Midbrain (tissue), 1 donor: ENCODE measurements around the gene ABHD6.
A peak's percentile ranks its signal among the peaks of the same experiment; 100 is the strongest.
"Not testable (repeated sequence)": the region's sequence is repeated elsewhere in the genome, so short reads cannot be mapped to it uniquely, and the experiment has no call there.

Experiments used
- DNase-seq: peaks from one replicate; lab custom pipeline; 2025; lab: John Stamatoyannopoulos, UW

ABHD6 gene, protein sequence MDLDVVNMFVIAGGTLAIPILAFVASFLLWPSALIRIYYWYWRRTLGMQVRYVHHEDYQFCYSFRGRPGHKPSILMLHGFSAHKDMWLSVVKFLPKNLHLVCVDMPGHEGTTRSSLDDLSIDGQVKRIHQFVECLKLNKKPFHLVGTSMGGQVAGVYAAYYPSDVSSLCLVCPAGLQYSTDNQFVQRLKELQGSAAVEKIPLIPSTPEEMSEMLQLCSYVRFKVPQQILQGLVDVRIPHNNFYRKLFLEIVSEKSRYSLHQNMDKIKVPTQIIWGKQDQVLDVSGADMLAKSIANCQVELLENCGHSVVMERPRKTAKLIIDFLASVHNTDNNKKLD

GRCh38 chr3:58237238-58237940, at the start of gene ABHD6:
Gene ABHD6, plus strand, starts transcription at chr3:58237792. Its CDS starts 18,795 bp downstream, at chr3:58256587.
- DNase-seq, result peak; percentile 90

GRCh38 chr3:58188173-58188564, 49.4 kb upstream of the ABHD6 start:
- DNase-seq, result no peak

DNA sequence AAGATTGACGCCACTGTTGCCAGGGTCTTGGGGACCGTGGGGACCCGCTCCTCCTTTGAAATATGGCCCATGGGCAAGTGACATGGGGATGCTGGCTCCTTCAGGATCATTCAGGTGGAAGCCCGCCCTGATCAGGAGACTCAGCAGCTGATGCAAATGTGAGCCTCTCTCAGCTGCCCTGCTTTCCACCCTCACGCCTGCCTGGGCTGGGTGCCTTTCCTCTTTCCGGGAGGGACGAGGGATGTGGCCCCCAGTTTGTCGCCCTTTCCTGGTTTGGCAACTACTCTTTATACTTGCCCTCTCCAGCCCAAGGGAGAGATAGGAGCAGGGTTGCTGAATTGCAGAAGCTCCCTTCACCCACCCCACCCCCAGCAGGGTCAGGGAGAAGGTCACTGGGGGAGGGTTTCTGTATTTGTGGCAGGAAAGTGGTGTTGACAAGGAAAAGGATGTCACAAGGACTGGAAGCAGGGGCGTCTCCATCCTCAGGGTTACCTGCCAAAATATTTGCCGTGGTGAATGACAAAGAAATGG, 48.6 kb upstream of the ABHD6 start:
- no peak for DNase-seq

DNA sequence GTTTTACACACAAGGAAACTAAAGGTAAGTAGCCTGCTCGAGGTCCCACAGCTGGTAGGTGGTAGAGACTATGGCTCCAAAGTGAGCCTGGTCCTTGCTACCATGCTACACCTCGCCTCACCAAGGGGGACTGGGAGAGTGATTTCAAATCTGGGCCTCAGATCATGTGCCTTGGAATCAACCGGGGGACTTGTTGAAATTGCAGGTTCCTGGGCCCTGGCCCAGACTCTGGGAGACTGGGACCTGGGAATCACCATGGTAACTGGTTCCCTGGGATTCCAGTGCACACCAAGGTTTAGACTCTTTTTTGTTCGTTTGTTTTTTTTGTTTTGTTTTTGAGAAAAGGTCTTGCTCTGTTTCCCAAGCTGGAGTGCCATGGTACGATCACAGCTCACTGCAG, 47.9 kb upstream of the ABHD6 start:
- no peak for DNase-seq

DNA sequence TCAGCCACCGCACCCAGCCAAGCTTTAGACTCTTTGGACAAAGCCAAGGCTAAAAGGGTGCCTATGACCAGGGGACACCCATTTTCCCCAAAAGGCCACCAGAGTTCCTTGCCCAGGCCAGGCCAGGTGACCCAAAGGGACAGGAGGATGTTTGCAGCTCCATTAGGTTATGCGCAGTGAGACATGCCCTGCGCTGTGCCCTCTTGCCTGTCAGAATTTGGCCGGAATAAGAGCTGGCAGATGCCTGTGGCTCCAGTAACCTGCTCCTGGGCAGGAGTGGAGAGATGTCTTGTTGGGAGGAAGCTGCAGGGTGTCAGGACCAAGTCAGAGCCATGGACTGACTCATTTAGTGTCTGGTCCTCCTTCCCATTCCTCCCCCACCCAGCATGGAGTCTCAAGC, 47.3 kb upstream of the ABHD6 start:
- no peak for DNase-seq

DNA sequence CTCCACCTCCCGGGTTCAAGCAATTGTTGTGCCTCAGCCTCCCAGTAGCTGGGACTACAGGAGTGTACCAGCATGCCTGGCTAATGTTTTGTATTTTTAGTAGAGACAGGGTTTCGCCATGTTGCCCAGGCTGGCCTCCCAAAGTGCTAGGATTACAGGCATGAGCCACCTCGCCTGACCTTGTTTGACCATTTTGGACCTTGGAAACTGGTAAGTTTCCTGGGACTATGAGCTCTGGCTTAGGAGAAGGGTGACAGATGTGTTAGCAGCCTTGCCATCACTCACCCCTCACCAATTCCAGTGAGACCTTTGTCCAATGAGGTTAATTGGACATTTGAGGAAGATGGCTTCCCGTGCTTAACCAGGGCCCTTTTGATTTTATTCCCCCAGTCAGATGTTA, 46.7 kb upstream of the ABHD6 start:
- DNase-seq, result no peak

DNA sequence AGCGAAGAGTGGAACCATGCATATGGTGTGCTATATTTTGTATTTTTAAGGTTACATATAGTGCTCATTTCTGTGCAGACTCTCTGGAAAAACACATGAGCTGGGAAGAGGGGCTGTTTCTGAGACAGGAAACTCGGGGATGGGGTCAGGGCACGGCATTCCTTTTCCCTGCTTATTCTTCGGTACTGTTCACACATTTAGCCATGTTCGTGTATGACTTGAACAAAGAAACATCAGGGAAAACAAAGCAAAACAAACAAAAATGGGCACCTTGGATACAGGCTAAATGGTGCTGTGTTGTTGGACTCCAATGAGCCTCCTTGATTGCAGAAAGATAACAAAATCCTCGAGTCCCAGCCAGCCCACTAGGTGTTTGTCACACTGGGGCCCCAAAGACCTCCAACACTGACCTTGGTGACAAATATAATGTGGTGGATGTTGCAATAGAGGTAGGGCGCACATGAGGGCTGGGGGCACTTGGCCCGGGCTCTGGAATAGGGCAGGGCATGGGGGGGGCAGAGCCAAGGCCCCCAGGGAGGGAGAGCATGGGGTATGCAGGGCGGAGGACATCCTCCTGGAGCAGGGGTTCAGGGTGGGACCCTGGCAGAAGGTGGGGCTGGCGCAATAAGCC, 46.1 kb upstream of the ABHD6 start:
- no peak for DNase-seq

GRCh38 chr3:58192069-58192468, 45.5 kb upstream of the ABHD6 start:
- no peak for DNase-seq

DNA sequence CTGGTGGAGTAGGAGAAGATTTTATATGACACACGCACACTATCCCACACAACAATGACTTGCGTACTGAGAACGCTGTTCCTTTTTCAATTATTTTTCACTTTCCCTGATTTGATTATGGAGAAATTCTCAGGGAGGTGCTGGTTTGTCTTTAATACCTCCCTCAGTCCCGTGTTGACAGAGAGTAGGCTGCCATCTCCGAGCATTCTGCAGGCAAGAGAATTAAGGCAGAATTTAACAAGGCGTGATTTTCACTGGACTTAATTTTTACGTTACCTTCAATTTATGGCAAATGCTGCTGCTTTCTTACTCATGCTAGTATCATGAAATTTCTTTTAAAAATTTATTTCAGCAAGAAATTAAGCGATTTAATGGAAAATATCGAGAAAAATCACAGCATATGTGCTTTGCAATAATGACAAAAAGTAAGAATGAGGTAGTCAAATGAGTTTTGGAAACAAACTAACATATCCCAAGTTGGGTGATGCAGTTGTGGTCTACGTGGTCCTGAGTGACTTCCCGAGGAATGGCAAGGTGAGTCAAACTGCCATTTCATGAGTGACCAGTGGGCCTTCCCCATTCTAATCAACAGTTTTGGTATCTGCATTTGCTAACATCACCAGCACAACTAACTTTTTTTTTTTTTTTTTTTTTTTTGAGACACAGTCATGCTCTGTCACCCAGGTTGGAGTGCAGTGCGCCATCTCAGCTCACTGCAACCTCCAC, 43.7 kb upstream of the ABHD6 start:
- DNase-seq, result no peak

- DNase-seq, result no peak
These were observed 40.0 kb upstream of the ABHD6 start for GRCh38 chr3:58197588-58197987.

DNA sequence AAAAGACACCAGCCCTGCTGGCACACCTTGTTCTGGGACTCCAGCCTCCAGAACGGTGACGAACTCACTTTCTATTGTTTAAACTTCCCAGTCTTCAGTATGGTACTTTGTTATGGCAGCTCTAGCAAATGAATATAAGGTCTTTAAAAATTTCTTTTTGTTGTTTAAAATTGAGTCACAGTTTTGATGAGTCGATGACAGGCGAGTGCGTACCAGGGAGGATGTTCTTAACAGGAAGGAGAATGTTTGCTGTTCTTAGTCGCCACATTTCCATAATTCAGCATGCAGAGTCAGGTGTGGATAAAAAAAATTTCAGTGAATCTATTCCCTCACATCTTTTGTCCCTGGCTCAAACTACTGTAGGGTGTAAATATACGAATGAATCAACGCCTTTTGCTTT, 39.2 kb upstream of the ABHD6 start:
- DNase-seq, result no peak

DNA sequence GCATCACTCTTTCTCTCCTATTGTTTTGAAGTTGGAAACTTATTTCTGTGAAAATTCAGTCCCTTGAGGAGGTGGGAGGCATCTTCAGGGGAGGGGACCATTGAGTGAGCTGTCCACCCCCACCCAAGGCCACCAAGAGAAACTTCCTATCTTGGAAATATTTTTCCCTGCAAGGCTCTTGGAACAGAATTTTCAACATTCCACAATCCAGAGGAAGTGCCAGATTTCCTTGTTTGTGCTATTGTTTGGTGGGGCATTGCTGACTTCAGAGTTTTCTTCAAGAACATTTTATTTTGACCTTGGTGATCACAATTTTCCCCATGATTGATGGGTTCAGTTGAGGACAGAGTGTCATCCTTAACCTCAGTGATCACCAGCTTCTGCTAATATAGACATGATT, 38.8 kb upstream of the ABHD6 start:
- DNase-seq, result no peak

DNA sequence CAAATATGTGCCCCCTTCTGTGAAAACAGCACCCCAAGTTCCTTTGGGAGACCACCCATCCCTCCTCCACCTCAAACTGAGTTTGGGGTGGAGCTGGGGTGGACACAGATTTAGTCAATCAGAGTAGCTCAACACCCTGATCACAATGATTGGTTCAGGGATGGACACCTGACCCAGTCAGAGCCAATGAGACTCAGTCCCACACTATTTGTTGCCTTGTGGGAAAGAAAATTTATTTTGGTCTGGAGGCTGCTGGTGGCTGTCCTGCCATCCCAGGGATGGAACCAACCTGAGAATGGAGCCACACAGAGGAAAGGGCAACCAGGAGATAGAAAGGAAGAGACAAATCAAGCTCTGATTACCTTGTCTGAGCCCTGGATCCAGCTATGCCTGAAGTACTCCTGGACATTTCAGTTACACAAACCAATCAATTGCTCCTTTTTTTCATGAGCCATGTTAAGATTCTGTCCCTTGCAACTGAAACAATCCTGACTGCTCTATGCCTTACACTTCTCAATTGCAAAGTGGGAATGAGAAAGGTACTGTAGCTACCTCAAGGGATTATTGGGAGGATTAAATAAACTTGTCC, 37.4 kb upstream of the ABHD6 start:
- no peak for DNase-seq

DNA sequence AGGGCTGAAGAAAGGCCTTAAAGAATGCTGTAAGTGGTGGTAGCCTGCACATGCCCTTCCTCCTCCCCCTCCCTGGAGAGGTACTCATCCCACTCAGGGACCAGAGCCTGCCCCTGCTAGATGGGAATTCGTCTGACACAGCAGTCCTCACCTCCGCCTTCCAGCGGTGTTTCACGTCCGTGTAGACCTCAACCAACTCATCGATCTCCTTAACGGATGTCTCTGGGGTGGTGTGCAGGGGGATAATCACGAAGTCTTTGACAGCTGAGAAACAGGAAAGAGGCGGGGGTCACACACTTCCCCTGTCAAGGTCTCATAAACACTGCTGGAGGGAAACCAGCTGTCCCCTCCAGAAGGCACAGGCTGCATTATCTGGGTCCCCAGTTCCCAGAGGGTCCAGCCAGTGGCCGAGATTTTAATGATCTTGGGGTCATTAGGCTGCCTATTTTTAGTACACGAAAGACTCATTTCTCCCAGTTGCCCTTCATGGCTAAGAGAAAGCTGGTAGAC, 36.7 kb upstream of the ABHD6 start:
- no peak for DNase-seq

DNA sequence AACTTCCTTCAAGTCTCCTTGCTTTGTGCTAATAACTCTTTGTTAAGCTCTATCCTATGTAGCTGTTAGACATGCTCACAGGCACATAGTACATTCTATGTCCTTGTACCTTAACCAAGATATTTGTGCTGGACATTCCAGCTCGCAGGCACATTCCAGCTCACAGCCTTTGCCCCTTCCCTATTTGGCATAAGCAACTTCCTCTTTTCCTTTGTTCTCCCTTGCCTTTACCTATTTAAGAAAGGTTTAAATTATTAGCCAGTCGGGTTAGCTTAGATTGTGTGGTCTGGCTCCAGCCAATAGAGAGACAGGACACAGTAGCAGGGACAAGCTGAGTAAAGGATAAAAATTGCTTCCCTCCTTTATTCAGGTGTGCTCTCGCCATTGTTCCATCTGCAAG, 36.1 kb upstream of the ABHD6 start:
- not testable (repeated sequence) for DNase-seq

DNA sequence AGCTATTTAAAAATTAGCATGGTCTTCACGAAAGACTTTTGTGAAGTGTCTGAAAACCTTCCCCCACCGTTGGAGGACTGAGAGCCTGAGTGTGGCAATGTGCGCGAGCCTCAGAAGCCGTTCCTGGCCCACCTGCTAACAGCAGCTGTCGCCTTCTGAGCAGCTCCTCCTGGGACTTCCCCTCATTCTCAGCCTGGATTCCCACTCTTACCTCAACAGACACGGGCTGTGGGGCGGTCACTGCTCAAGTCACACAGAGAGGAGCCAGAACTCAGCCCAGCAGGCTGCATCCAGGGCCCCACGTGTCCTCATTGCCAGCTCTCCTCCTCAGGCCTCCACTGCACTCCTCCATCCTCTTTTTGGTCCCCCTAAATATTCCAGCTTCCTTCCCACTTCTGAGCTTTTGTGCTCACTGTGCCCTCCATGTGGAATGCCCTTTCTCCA, 34.7 kb upstream of the ABHD6 start:
- no peak for DNase-seq

DNA sequence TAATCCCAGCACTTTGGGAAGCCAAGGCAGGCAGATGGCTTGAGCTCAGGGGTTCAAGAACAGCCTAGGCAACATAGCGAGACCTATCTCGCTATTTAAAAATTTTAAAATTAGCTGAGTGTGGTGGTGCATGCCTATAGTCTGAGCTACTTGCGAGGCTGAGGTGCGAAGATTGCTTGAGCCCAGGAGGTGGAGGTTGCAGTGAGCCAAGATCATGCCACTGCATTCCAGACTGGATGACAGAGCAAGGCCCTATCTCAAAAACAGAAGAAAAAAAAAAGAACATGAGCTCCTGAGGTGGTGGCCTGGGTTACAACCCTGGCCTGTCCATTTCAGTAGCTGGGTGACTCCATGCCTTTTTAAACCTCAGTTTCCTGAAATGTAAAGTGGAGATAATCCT, 34.1 kb upstream of the ABHD6 start:
- no peak for DNase-seq

- DNase-seq, result peak; percentile 4
These were observed 32.9 kb upstream of the ABHD6 start for GRCh38 chr3:58204720-58205119.

GRCh38 chr3:58205981-58206380, 31.6 kb upstream of the ABHD6 start:
- DNase-seq, result no peak

DNA sequence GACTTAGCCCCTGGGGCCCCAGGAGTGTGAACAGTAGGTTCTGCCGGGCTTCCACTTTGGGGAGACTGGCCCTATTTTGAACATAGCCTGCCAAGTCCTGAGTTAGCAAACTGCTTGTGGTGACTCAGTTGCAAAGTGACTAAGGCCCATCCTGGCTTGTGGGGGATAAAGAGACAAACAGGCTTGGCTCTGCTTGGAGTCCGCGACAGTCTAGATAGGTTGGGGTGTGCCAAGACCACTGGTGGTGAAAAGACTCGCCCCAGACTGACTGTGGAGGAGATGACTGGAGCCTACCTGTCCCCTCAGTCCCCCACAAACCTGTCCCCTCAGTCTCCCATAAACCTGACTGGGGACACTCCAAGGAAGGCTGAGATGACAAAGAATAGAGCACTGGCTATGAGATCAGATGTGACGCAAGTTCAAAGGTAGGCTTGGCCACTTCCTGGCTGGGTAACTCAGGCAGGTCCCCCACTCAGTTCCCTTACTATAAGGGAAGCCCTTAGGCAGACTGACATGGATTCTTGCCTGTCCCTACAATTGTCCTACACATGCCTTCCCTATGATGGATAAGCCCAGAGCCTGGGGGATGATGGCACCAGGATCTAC, 31.1 kb upstream of the ABHD6 start:
- DNase-seq, result no peak

DNA sequence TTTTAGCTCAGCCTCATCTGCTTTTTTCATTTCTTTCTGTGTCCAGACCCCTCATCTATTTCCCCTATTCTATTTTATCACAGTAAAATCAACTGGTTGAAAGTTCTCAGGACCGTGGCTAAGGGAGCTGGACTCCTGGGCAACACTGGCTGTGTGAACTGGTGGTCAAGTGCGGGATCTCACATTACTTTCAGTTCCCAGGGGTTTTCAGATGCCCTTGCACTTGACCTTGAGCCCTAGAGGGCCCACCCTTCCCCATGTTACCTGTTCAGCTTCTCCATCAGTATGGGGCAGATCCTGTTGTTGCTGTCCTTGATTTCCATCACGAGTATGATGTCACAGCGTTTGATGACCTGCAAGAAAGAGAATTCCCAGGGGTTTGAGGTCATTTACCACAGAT, 29.6 kb upstream of the ABHD6 start:
- no peak for DNase-seq
